GM12873 (cell line): ENCODE measurements around the gene PYGB.

ENCODE experiments used
- TF ChIP-seq, protein P1 (sequence below): IDR thresholded peaks from 2 replicates; pipeline ENCODE4 v1.5.1; 2012; ENCODE audit warnings: low read depth, mild to moderate bottlenecking, moderate library complexity, low read length, control low read depth; ENCODE audit not compliant: insufficient read depth; ENCODE audit errors: missing control alignments

The PYGB gene

DNA sequence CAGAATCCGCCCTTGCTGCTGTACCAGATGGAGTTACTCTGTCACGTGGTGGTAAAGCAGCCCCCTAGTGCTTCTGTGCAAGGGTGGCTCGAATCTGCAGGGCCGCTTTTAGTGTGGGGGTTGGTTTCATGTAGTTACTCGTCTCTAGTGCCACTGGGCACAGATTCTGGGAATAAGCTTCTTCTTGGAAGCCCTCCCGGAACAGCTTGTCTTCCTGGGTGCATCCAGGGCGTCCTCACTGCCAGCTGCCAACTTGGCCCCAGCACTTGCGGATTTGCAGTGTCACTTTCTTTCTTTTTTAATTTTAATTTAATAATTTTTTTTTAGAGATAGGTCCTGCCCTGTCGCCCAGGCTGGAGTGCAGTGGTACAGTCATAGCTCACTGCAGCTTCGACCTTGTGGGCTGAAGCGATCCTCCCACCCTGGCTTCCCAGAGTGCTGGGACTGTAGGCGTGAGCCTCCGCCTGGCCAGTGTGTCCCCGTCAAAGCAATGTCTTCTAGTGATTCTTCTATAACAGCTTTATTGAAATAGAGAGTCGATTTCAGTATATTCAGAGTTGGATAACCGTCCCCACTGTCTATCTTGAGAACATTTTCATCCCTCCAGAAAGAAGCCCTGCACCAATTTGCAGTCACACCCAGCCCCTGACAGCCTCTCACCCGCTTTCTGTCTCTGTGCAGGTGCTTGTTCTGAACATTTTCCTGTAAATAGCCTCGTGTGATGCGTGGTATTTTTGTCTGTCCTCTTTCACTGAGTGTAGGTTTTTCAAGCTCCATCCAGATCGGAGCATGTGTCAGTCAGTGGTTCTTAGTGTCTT lies 25.9 kb downstream of the PYGB start:
- TF ChIP-seq, protein P1, sequence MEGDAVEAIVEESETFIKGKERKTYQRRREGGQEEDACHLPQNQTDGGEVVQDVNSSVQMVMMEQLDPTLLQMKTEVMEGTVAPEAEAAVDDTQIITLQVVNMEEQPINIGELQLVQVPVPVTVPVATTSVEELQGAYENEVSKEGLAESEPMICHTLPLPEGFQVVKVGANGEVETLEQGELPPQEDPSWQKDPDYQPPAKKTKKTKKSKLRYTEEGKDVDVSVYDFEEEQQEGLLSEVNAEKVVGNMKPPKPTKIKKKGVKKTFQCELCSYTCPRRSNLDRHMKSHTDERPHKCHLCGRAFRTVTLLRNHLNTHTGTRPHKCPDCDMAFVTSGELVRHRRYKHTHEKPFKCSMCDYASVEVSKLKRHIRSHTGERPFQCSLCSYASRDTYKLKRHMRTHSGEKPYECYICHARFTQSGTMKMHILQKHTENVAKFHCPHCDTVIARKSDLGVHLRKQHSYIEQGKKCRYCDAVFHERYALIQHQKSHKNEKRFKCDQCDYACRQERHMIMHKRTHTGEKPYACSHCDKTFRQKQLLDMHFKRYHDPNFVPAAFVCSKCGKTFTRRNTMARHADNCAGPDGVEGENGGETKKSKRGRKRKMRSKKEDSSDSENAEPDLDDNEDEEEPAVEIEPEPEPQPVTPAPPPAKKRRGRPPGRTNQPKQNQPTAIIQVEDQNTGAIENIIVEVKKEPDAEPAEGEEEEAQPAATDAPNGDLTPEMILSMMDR: no peak

GRCh38 chr20:25274481-25274880 lies 26.6 kb downstream of the PYGB start:
- TF ChIP-seq, protein P1: no peak

- TF ChIP-seq, protein P1: no peak
Measured at GRCh38 chr20:25274891-25275812, 27.3 kb downstream of the PYGB start.

- TF ChIP-seq, protein P1: no peak
Measured at GRCh38 chr20:25275813-25276532, 28.1 kb downstream of the PYGB start.

- TF ChIP-seq, protein P1: no peak
Measured at GRCh38 chr20:25276533-25277050, 28.7 kb downstream of the PYGB start.

- TF ChIP-seq, protein P1: no peak
Measured at GRCh38 chr20:25277051-25277801, 29.3 kb downstream of the PYGB start.
